ENCODE data around the gene NPHP4. TPM values are rescaled to one million over a fixed set of nuclear protein-coding genes. Genes with fewer than 3 reads are reported as not detected.

Gene NPHP4
- polyA plus RNA-seq, 1 of the 3 experiments (the other 2 are of a cell fraction), result 7.0 TPM

DNA sequence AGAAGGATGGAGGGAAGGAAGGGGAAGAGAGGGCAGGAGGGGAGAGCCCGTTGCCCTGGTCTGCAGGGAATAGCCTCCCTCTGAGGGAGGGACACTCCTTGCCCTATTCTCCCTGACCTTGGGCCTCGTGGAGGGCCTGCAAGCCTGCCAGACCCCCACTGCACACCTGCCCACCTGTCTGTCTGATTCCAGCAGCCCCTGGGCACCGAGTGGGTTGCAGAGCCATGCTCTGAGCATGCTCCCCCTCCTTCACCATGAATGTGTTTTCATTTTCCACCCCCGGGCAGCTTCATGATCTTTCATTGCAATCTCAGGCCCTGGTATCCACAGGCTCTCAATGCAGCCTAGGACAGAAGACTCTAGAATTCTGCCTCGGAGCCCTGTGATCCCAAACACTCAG, 5.1 kb upstream of the NPHP4 start:
- Histone ChIP-seq H3K27me3 (ENCODE audit: insufficient read depth) (no peaks in the 10 kb centered on the region), H3K36me3 (replicated peaks in 1 of 2; ENCODE audit: control insufficient read depth in 1 of 2, insufficient read depth in 2 of 2, low read length in 1 of 2) (no peaks in the 10 kb centered on the region), H3K9me3 (no peaks in the 10 kb centered on the region), H3K4me3 (ENCODE audit: low read depth in 2 of 2, low read length in 1 of 2) (no peak overlapping the region), H3K4me1 (ENCODE audit: control insufficient read depth in 1 of 2, insufficient read depth in 2 of 2, low read depth in 1 of 2, low read length in 1 of 2) (peaks cover 0 to 45% of the 10 kb centered on the region in 2 experiments; a peak in 1 of 4 replicates), H3K79me2 (ENCODE audit: insufficient read depth) (no peaks in the 10 kb centered on the region), H3K4me2 (no peak overlapping the region), H3K27ac (ENCODE audit: low read depth in 2 of 2, low read length in 1 of 2) (no peak overlapping the region), H3F3A (replicated peaks; ENCODE audit: insufficient read depth) (no peaks in the 10 kb centered on the region), H4K20me1 (ENCODE audit: insufficient read depth) (no peaks in the 10 kb centered on the region), H2AFZ (ENCODE audit: low read depth) (no peak overlapping the region), H3K9me2 (no peaks in the 10 kb centered on the region), H3K9ac (no peak overlapping the region)
- TF ChIP-seq JUND (IDR thresholded peaks at IDR 0.05) (no peak), FOSL2 (IDR thresholded peaks at IDR 0.05; ENCODE audit: borderline replicate concordance, low read depth) (no peak), TCF12 (IDR thresholded peaks at IDR 0.05) (no peak), RFX5 (IDR thresholded peaks at IDR 0.05; ENCODE audit: low read length) (no peak), RAD21 (IDR thresholded peaks at IDR 0.05; ENCODE audit: low read length) (no peak), POLR2AphosphoS5 (IDR thresholded peaks at IDR 0.05; ENCODE audit: low read depth, low read length) (no peak), TAF1 (IDR thresholded peaks at IDR 0.05; ENCODE audit: borderline replicate concordance, low read depth, low read length) (no peak), SIN3A (IDR thresholded peaks at IDR 0.05; ENCODE audit: borderline replicate concordance, low read depth, low read length) (no peak), FOXM1 (IDR thresholded peaks at IDR 0.05; ENCODE audit: low read depth) (no peak)
- TF ChIP-seq, protein P1, sequence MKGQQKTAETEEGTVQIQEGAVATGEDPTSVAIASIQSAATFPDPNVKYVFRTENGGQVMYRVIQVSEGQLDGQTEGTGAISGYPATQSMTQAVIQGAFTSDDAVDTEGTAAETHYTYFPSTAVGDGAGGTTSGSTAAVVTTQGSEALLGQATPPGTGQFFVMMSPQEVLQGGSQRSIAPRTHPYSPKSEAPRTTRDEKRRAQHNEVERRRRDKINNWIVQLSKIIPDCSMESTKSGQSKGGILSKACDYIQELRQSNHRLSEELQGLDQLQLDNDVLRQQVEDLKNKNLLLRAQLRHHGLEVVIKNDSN (IDR thresholded peaks at IDR 0.05; ENCODE audit: borderline replicate concordance, low read depth), result no peak
- TF ChIP-seq, protein P2, sequence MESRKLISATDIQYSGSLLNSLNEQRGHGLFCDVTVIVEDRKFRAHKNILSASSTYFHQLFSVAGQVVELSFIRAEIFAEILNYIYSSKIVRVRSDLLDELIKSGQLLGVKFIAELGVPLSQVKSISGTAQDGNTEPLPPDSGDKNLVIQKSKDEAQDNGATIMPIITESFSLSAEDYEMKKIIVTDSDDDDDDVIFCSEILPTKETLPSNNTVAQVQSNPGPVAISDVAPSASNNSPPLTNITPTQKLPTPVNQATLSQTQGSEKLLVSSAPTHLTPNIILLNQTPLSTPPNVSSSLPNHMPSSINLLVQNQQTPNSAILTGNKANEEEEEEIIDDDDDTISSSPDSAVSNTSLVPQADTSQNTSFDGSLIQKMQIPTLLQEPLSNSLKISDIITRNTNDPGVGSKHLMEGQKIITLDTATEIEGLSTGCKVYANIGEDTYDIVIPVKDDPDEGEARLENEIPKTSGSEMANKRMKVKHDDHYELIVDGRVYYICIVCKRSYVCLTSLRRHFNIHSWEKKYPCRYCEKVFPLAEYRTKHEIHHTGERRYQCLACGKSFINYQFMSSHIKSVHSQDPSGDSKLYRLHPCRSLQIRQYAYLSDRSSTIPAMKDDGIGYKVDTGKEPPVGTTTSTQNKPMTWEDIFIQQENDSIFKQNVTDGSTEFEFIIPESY (IDR thresholded peaks at IDR 0.05; ENCODE audit: borderline replicate concordance, low read depth), result no peak
- TF ChIP-seq, protein P3, sequence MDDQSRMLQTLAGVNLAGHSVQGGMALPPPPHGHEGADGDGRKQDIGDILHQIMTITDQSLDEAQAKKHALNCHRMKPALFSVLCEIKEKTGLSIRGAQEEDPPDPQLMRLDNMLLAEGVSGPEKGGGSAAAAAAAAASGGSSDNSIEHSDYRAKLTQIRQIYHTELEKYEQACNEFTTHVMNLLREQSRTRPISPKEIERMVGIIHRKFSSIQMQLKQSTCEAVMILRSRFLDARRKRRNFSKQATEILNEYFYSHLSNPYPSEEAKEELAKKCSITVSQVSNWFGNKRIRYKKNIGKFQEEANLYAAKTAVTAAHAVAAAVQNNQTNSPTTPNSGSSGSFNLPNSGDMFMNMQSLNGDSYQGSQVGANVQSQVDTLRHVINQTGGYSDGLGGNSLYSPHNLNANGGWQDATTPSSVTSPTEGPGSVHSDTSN (IDR thresholded peaks at IDR 0.05), result no peak
- TF ChIP-seq, protein P4, sequence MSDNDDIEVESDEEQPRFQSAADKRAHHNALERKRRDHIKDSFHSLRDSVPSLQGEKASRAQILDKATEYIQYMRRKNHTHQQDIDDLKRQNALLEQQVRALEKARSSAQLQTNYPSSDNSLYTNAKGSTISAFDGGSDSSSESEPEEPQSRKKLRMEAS (IDR thresholded peaks at IDR 0.05; ENCODE audit: low read depth), result no peak
- TF ChIP-seq, protein P5, sequence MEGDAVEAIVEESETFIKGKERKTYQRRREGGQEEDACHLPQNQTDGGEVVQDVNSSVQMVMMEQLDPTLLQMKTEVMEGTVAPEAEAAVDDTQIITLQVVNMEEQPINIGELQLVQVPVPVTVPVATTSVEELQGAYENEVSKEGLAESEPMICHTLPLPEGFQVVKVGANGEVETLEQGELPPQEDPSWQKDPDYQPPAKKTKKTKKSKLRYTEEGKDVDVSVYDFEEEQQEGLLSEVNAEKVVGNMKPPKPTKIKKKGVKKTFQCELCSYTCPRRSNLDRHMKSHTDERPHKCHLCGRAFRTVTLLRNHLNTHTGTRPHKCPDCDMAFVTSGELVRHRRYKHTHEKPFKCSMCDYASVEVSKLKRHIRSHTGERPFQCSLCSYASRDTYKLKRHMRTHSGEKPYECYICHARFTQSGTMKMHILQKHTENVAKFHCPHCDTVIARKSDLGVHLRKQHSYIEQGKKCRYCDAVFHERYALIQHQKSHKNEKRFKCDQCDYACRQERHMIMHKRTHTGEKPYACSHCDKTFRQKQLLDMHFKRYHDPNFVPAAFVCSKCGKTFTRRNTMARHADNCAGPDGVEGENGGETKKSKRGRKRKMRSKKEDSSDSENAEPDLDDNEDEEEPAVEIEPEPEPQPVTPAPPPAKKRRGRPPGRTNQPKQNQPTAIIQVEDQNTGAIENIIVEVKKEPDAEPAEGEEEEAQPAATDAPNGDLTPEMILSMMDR (IDR thresholded peaks at IDR 0.05), result no peak
- ChIA-PET POLR2A (interaction anchor here (0.6 kb wide), 1 partner anchor 190 kb away, joined by 3 read pairs; no protein-coding TSS in a partner anchor), CTCF (interaction anchor here (0.6 to 1.6 kb wide), 2 partner anchors 17 to 661 kb away, joined by 3 to 4 read pairs; no protein-coding TSS in a partner anchor)
- no peak for DNase-seq
- WGBS (ENCODE audit: low lambda C conversion rate), result 44% methylated on average over 4 of the region's 5 CpGs
